Fibroblast of lung (primary cell): ENCODE data around the gene DCTN4.

ENCODE experiments used
- CTCF ChIP-seq, 2 donors: IDR thresholded peaks in 1 of 2; conservative IDR thresholded peaks in 1 of 2; 1 replicate in 1 of 2; 2 replicates in 1 of 2; pipeline ENCODE4 v1.5.1; 2011 to 2012; ENCODE audit warnings: low read length in 2 of 2, control low read depth in 1 of 2, inconsistent platforms in 1 of 2, low read depth in 1 of 2, mild to moderate bottlenecking in 1 of 2
- EZH2 ChIP-seq: IDR thresholded peaks from 2 replicates; pipeline ENCODE4 v1.5.1; 2012; ENCODE audit warnings: low read length, control low read depth, mild to moderate bottlenecking; ENCODE audit errors: missing control alignments

GRCh38 chr5:150703762-150704161, 55.1 kb downstream of the DCTN4 start:
- TF ChIP-seq CTCF (conservative IDR thresholded peaks at IDR 0.05 in 1 of 2, IDR thresholded peaks at IDR 0.05 in 1 of 2; ENCODE audit: low read depth in 1 of 2, low read length in 2 of 2): no peak
- TF ChIP-seq EZH2: no peak
